HG03066 (cell line): Measurements from ENCODE around the gene TMPRSS7.

ENCODE experiments used
- ATAC-seq: cut with Tn5 transposase; IDR thresholded peaks from one replicate; pipeline ENCODE4 v1.9.1; 2021; ENCODE audit warnings: low read depth; ENCODE audit not compliant: unreplicated experiment

The TMPRSS7 gene, protein sequence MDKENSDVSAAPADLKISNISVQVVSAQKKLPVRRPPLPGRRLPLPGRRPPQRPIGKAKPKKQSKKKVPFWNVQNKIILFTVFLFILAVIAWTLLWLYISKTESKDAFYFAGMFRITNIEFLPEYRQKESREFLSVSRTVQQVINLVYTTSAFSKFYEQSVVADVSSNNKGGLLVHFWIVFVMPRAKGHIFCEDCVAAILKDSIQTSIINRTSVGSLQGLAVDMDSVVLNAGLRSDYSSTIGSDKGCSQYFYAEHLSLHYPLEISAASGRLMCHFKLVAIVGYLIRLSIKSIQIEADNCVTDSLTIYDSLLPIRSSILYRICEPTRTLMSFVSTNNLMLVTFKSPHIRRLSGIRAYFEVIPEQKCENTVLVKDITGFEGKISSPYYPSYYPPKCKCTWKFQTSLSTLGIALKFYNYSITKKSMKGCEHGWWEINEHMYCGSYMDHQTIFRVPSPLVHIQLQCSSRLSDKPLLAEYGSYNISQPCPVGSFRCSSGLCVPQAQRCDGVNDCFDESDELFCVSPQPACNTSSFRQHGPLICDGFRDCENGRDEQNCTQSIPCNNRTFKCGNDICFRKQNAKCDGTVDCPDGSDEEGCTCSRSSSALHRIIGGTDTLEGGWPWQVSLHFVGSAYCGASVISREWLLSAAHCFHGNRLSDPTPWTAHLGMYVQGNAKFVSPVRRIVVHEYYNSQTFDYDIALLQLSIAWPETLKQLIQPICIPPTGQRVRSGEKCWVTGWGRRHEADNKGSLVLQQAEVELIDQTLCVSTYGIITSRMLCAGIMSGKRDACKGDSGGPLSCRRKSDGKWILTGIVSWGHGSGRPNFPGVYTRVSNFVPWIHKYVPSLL

DNA sequence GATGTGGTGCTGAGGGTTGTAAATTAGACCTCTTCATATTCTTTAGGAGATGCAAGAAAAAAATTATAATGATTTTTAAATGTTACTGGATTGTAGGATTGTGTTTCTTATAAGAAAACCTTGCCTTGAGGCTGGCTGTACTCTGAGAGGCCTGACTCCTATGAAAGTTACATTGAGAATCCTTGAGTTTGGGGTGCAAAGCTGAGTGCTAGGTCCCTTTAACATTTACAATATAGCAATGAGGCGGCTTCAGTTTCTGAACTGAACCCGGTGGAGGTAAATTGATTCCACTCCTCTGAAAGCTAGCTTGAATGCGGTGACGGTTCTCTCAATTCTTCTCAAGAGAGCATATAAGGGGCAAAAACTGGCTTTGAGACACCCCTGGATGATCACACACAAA, at the start of gene TMPRSS7:
TMPRSS7 (plus strand) TSS at position 301 of the 400 bp plus-strand sequence. CDS start 110 bp downstream, outside the sequence.
- ATAC-seq, result no peak

DNA sequence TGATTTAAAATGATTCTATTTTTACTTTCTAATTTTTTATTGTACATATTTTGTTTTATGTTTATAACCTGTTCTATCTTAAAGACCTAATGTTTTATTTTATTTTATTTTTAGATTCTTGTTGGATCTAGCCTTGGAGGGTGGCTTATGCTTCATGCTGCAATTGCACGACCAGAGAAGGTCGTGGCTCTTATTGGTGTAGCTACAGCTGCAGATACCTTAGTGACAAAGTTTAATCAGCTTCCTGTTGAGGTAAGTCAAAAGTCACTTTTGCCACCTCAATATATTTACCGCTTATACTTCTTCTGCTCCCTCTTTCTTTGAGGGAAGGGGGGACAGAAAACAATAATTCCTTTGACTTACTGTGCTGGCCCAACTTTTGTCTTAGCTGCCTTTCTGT, 47.7 kb upstream of the TMPRSS7 start:
- no peak for ATAC-seq

DNA sequence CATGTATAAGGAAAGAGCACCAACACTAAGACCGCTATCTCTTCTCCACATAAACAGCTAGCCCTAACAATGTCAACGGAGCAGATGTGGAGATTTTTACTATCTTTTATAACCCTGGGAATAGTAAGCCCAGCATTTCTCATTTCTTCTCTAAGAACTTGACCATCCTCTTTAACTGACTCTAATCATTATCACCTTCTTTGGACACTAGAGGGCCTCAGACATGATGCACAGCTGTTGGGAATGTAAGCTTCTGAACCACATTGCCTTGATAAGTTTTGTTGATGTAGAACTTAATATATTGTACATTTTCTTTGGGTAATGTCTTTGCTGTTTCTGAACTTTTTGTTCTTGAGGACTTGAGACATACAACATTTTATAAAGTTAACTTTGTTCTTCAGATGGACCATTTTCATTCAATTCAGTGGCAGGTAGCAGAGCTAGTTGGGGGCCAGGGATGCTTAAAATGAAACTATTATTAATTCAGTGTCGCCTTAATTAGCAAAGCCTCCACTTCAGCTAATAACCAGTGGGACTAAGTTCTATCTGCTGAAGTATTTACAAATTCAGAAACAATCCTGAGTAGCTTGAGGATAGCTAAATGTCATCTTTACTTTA, 45.4 kb upstream of the TMPRSS7 start:
- ATAC-seq, result peak; percentile 94

DNA sequence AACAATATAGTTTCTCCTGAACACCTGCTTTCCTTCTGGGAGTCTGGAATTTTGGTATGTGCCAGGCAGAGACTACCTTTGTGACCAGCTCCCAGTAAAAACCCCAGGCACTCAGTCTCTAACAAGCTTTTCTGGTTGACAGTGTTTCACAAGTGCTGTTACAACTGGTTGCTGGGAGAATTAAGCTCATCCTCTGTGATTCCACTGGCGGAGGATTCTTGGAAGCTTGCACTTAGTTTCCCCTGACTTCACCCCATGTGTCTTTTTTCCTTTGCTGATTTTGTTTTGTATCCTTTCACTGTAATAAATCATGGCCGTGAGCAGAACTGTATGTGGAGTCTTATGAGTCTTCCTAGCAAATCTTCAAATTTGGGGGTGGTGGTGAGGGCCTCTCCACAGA, 41.5 kb upstream of the TMPRSS7 start:
- ATAC-seq, result no peak

DNA sequence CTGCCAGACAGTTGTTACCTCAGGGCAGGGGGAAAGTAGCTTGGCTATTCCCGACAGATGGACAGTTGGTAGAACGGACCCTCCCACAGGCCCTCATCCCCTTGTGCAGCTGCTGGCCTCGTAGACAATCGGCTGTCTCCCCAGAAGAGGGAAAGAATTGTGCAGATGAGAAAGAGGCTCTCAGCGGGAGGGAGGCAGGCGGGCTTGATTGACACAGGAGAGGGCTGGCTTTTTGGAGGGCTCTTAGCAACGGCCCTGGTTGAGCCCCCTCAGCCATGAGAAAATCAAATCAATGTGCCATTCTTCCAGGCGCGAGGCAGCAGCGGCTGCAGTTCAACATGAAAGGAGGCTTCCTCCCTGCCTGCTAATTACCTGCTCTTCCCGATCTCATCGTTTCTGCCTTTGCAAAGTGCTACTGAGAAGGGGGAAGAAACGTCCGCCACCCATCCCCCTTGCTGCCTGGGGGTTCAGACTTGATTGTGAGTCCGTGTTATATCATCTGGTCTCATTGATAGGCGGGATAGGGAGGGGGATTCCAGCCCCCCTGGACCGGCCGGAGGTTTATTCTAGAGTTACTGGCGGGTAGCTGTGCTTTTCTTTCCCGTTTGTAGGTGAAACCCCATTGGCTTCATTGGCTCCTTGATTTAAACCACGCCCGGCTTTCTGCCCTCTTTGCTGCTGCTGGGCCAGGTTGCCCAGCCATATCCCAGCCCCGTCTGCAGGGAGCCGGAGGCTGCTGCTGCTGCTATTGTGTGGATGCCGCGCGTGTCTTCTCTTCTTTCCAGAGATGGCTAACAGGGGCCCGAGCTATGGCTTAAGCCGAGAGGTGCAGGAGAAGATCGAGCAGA, 35.7 kb upstream of the TMPRSS7 start, which contains the start of gene TAGLN3:
TAGLN3 (plus strand) TSS at position 287 of the 848 bp plus-strand sequence; CDS start at position 788, 501 bp downstream.
- peak; percentile 47 for ATAC-seq

DNA sequence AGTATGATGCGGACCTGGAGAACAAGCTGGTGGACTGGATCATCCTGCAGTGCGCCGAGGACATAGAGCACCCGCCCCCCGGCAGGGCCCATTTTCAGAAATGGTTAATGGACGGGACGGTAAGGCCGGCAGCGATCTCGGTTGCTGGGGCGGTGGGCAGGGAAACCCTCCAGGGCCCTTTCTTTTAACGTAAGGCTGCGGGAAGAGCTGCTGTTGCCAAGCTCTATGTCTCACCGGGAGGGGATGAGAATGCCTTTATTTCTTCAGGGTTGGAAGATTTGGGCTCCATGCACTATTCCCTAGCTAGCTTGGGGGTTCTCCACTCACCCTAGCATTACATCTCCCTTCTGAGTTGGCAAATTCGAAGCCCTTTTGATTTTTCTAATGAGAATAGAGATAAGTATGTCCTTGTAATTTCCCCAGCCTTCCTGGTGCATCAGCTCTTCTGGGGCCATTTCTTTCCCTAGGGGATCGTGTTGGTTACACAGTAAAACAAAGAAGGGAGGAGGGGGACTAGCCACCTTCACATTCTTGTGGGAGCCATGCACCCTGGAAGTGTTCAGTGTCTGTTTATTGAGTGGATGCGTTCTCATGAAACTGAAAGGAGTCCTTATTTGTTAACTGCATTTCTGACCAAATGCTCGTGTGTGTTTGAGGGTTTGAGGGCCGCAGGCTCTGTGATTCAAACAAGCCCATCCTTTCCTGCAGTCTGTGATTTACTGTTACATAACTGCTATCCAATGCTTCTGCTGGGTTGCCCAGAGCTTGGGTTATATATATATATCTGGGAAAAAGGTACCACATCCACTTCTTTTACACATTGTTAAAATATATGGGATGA, 34.8 kb upstream of the TMPRSS7 start:
- peak; percentile 27 for ATAC-seq

DNA sequence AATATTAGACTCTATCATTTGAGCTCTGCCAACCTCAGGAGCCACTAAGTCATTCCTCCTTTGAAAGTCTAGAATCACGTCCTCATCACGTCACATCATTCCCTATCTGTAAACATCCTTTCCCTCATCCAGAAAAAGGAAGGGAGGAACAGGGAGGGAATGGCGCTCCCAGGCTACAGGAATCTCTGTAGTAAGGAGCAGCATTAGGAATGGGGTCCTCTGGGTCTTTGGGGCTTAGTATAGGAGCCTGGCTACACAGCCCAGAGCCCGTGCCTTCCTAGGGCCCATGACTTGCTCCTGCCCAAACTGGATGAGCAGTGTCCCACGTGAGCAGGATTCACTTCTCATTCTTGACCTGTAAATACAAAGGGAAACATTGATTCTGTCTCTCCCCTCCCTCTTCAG, 34.2 kb upstream of the TMPRSS7 start:
- no peak for ATAC-seq

DNA sequence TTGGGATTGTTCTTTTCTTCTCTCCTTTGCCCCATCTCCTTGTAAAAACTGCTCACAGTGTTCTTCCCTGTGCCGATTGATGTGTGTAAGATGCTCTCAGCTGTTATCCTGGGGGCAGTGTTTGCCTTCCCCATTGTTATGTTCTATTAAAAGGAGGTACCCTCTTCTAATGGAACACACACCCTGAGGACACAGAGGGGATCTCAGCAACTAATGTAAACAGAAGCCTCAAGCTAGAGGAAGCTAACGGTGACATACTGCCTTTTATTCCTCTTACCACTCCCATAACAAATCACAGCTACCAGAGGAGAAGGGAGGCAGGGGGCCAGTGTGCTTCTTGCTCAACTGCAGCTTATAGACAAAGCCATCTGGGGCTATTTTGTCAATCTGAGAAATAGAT, 33.6 kb upstream of the TMPRSS7 start:
- ATAC-seq, result no peak

DNA sequence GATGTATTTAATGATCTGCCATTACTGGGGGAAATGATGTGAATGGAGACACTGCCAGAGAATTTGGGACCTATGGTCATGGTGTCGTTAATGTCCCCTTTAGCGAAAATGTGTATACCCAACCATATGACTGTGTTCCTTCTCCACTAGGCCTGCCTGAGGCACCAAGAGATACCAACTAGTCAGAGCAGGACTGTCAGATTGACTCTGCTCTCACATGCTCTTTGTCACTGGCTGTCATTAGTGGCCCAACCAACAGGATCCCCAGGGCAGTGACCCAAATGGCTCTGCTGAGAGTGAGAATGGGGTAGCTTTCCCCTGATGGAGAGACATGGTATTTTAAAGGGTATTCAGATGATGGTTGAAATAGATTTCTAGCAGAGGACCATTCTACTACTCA, 33.0 kb upstream of the TMPRSS7 start:
- no peak for ATAC-seq

DNA sequence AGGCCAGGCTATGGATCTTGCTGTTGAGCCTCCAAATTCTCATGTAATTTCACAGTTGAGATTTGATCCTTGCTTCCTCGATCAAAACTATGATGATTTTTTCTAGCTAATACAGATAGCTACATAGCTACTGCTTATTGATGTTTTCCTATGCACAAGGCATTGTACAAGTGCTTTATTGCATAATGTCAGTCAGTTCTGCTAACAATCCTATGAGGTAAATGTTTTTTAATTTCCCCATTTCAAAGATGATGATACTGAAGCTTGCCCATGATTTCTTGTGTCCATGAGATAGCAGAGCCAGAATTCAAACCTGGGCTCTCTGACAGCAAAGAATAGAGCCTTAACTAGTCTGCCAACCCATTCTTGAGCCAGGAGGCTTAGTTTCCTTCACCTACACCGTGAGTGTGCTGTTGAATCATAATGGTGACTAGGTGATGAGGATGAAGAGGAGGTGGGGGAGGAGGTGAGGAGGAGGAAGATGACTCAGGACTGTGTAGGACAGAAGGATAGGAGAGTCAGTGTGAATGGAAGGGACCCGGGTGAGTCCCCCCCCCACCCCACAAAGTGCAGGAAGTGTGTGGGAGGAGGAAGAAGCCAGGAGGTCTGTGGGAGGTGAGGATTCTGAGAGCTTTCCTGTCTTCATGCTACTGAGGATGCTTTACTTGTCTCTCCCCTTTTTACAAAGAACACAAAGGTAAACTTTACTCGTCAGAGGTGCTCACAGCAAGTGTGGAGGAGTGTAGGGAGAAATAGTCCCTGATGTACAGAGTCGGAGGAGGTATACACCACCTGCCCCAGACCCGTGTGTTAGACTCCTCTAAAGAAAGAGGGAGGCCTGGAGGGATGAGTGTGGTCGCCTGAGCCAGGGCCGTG, 32.2 kb upstream of the TMPRSS7 start:
- ATAC-seq, result no peak

DNA sequence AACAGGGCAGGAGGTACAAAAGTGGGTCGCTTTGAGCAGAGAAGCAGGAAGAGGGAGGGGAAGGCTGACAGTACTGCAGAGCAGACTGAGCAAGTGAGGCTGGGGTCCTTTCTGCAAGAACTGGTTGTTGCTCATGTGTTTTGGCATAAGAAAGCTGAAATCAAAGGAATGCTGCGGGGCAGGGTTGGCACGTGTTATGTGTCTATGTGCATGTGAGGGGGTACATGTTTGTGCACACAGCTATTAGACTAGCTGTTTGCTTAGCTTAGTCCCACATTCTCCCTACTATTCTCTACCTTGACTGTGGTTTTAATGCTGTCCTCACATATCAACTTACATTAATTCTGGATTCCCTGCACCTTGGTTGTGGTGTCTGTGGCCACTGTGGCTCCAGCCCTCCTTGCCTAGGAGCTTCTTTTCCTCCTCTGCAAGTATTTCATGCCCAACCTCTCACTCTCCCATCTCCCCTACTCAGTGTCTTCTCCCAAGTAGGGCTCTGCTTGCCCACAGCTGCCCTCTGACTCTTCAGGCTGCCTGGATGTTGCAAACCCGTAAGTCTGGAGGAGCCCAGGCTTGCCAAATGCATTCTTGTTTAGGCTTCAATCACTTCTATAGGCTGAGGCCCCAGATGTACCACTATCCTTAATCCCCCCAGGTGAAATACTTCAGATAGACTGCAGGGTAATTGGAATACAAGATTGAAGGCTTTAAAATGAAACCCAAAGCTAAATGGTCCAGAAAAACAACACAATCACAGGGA, 31.0 kb upstream of the TMPRSS7 start:
- no peak for ATAC-seq

DNA sequence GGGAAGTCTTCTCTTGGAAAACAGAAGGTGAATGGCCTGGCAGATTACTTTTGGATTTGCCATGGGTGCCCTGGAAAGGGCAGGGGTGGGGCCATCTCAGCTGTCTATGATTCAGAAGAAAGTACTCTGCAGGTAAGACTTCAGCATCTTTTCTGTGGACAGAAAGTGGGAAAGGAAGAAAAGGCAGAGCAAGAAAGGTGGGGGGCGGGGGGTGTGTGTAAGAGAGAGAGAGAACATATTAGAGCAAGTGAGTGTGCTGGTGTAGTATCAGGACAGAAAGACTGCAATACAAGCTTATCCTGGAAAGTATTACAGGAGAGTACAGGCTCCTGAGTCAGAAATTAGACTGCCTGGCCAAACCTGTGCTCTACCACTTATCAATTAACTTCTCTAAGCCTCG, 30.3 kb upstream of the TMPRSS7 start:
- no peak for ATAC-seq

DNA sequence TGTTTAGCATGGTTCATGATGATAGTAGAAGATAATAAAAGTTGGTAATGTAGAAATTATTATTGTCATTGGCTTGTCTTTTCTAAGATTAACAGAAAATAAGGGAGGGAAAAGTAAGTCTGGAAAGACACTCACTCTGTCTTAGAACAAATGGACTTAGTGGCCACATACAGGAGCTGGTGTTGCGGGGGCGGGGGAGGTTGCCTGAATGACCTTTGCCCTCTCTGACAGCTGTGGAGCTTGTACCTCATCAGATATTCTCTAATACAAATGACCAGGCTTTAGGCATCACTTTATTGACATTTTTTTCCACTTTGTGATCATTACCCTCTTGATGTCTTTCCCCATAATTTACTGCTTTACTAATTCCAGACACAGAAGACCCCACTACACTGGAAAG, 29.9 kb upstream of the TMPRSS7 start:
- ATAC-seq, result no peak

DNA sequence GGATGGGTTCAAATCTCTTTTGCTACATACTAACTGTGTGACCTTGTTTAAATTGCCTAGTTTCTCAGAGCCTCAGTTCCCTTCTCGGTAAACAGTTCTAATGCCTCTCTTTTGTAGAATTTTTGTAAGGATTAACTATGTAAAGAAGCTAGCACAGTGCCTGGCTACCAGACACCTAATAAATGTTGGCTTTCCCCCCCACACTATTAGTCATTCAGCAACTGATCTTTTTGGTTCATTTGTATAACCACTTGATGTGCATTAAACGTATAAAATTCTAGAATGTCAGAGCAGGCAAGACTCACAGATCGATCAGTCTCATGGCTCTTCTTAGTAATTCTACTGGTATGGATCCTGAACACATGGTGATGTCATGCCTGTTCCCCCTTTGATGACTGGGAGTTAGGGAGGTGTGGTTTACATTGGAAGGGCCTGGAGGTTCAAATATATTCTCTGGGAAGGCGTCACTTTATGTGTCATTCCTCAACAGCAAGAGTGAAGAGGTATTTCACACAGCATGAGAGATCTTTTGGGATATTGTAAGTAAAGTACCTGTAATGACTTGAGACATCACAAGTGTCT, 29.4 kb upstream of the TMPRSS7 start:
- no peak for ATAC-seq

DNA sequence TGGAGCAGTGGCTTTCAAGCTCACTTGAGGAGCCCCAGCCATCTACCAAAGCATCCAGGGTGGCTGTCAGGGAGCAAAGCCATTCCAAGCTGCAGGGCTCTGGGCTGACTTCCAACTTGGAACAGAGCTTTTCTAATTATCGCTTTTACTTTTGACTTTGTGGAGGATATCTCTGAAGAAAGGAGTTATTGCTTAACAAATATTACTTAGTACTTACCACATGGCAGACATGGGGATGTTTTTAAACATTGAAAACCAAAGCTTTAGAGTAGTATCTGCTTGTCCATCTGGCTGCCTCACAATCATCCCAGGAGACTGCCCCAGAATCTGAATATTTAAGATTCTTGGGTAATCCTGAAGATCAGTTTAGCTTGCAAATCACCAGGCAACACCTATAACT, 26.9 kb upstream of the TMPRSS7 start:
- ATAC-seq, result no peak

DNA sequence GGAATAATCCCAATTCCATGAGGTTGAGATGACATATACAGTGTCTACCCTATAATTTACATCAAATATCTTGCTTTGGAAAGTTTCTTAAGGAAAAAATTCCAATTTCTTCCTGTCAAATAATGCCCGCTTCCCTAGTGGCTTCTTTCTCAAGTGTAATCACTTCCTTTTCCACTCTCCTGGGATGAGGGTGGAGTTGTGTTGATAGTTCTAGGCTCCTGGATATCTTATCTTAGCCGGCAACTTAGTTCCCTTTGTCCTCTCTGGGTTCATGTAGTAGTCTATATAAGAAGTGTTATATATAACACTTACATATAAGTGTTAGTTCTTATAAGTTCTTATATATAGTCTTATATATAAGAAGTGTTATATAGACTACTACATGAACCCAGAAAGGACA, 24.9 kb upstream of the TMPRSS7 start:
- no peak for ATAC-seq

DNA sequence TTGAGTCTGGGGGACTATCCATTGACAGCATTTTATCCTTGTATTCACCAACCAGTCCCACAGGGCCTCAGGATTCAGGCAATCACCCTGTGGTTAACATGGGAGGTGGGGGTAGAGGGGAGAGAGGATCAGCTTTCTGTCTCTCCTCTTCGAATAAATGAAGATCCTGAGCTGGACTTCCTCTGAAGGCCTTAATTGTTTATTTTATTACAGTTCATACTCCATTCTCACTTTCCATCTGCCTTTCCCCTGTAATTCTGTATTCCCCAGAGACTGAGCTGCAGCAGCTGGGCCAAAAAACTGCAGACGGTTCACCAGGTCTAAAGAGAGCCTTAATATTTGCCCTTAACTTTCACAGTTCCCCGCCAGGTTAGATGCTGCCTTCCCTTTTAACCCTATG, 23.9 kb upstream of the TMPRSS7 start:
- ATAC-seq, result no peak
